HepG2 (cell line): ENCODE results near the gene VASN. TPM values are rescaled to one million over a fixed set of nuclear protein-coding genes. Genes with fewer than 3 reads are reported as not detected.

Experiments used
- ATAC-seq: fragments of 200-7000 bp; cut with Tn5 transposase; 3 replicates; pipeline ENCODE4 v1.9.1; 2020; ENCODE audit warnings: mild to moderate bottlenecking, moderate library complexity
- BruUV-seq: library from RNA; stranded (reverse); fragments of 400-500 nt; replicated peaks from 2 replicates; lab custom pipeline; 2021; lab: Mats Ljungman, UMichigan
- CTCF ChIA-PET: fragments of 300-600 bp; formaldehyde crosslinking; extraction: SDS; loops from one replicate; lab custom pipeline; 2021; ENCODE audit warnings: low total read pairs, inconsistent platforms, low intra/inter-chr PET ratio; lab: Yijun Ruan, JAX
- POLR2A ChIA-PET: fragments of 350-600 bp; sonication (Branson Sonifier 250); formaldehyde crosslinking; loops from one replicate; lab custom pipeline; 2020; ENCODE audit warnings: antibody characterized with exemption, inconsistent platforms; lab: Yijun Ruan, JAX
- DNase-seq: peaks from one replicate; pipeline ENCODE4 v3.0.0-alpha.2; 2015; ENCODE audit warnings: low spot score
- FAIRE-seq: peaks from 3 replicates; lab custom pipeline; 2011; peaks lifted over from hg19 to GRCh38; lab: Jason Lieb, UNC
- H2AFZ ChIP-seq: one replicate; pipeline ENCODE4 v1.6.1; 2011; ENCODE audit warnings: low read length, inconsistent platforms
- H3K27ac ChIP-seq: fragments of 300-600 bp; 3 replicates; pipeline ENCODE4 v1.8.0; 2011; ENCODE audit warnings: mixed run types, mild to moderate bottlenecking, mixed read lengths, low read length, inconsistent platforms; ENCODE audit not compliant: insufficient read depth; ENCODE audit errors: extremely low read length
- H3K27me3 ChIP-seq, 2 experiments: fragments of 200-600 bp in 1 of 2; 2 replicates in 1 of 2; 3 replicates in 1 of 2; pipeline versions ENCODE4 v1.6.0 to v1.8.0; 2011; ENCODE audit warnings: low read length in 2 of 2, mild to moderate bottlenecking in 2 of 2, moderate library complexity in 2 of 2, inconsistent platforms in 1 of 2; ENCODE audit not compliant: insufficient read depth in 2 of 2, control insufficient read depth in 1 of 2
- H3K36me3 ChIP-seq, 2 experiments: fragments of 200-600 bp in 1 of 2; replicated peaks in 1 of 2; 2 replicates in 1 of 2; 3 replicates in 1 of 2; pipeline versions ENCODE4 v1.5.1 to v1.8.0; 2011; ENCODE audit warnings: low read length in 2 of 2, inconsistent platforms in 1 of 2; ENCODE audit not compliant: insufficient read depth in 2 of 2, control insufficient read depth in 1 of 2
- H3K4me1 ChIP-seq: 2 replicates; pipeline ENCODE4 v1.5.1; 2012; ENCODE audit warnings: low read length, inconsistent platforms; ENCODE audit not compliant: insufficient read depth
- H3K4me2 ChIP-seq: 2 replicates; pipeline ENCODE4 v1.6.0; 2011; ENCODE audit warnings: low read depth, low read length, inconsistent platforms
- H3K4me3 ChIP-seq, 3 experiments: fragments of 200-600 bp in 1 of 3; sonication (generic), shearing (Covaris generic) in 1 of 3; replicated peaks in 1 of 3; 2 replicates each; pipeline ENCODE4 v1.5.1; 2011 to 2016; ENCODE audit warnings: low read length in 3 of 3, inconsistent platforms in 2 of 3, low read depth in 2 of 3, mild to moderate bottlenecking in 2 of 3, control low read depth in 1 of 3, mixed read lengths in 1 of 3; ENCODE audit not compliant: insufficient read depth in 1 of 3
- H3K79me2 ChIP-seq: one replicate; pipeline ENCODE4 v1.6.1; 2011; ENCODE audit warnings: low read length, inconsistent platforms; ENCODE audit not compliant: insufficient read depth
- H3K9ac ChIP-seq: 2 replicates; pipeline ENCODE4 v1.6.0; 2011; ENCODE audit warnings: mild to moderate bottlenecking, low read depth, low read length, inconsistent platforms; ENCODE audit not compliant: insufficient read depth
- H3K9me3 ChIP-seq: 2 replicates; pipeline ENCODE4 v1.5.1; 2012; ENCODE audit warnings: mild to moderate bottlenecking, low read length
- H4K20me1 ChIP-seq: 2 replicates; pipeline ENCODE4 v1.6.0; 2011; ENCODE audit warnings: inconsistent platforms, mild to moderate bottlenecking, low read length, moderate library complexity; ENCODE audit not compliant: insufficient read depth
- EED ChIP-seq: sonication (generic); formaldehyde crosslinking; IDR thresholded peaks from 2 replicates; pipeline ENCODE4 v1.5.0; 2020; ENCODE audit warnings: mild to moderate bottlenecking, missing genetic modification reagents
- MAF1 ChIP-seq: sonication (generic); formaldehyde crosslinking; IDR thresholded peaks from 2 replicates; pipeline ENCODE4 v1.5.0; 2020; ENCODE audit warnings: missing genetic modification reagents, borderline replicate concordance
- MBD4 ChIP-seq: IDR thresholded peaks from 2 replicates; pipeline ENCODE4 v1.6.1; 2012; ENCODE audit warnings: low read length, inconsistent platforms, borderline replicate concordance
- PRMT3 ChIP-seq: sonication (generic); formaldehyde crosslinking; IDR thresholded peaks from 2 replicates; pipeline ENCODE4 v1.8.1; 2022; ENCODE audit warnings: low read depth, mild to moderate bottlenecking, moderate library complexity, missing genetic modification reagents, borderline replicate concordance
- RFX5 ChIP-seq: IDR thresholded peaks from 2 replicates; pipeline ENCODE4 v1.6.1; 2011; ENCODE audit warnings: low read depth, low read length, improper control_type of control experiment
- ZNF10 ChIP-seq: sonication (generic); formaldehyde crosslinking; IDR thresholded peaks from 2 replicates; pipeline ENCODE4 v1.4.0; 2020; ENCODE audit warnings: mild to moderate bottlenecking, low read depth, missing genetic modification reagents, borderline replicate concordance
- ZNF138 ChIP-seq: sonication (generic); formaldehyde crosslinking; IDR thresholded peaks from 2 replicates; pipeline ENCODE4 v1.5.0; 2020; ENCODE audit warnings: mild to moderate bottlenecking, low read depth, missing genetic modification reagents
- WGBS: methylation state at CpG from one replicate; pipeline ENCODE4 v1.1.6; 2017; ENCODE audit warnings: low lambda C conversion rate; 5-methylcytosine and 5-hydroxymethylcytosine counted together
- in situ Hi-C: cut with HindIII; loops from 2 replicates; pipeline ENCODE4 v1.10.0; 2017; ENCODE audit warnings: low pct_unique_long_range_greater_than_20kb; ENCODE audit not compliant: extremely low pct_ligation_motif_present
- intact Hi-C: fragments of 100-400 bp; cut with micrococcal nuclease; formaldehyde crosslinking; loops from one replicate; pipeline ENCODE4 v1.10.0; 2022; ENCODE audit not compliant: unreplicated experiment
- polyA plus RNA-seq, 8 experiments: library from polyadenylated mRNA; depleted of rRNA in 3 of 8; stranded (reverse) in 7 of 8; unstranded in 1 of 8; fragments of >200 nt; fragmentation: Illumina TruSeq in 4 of 8; extraction: Trizol in 4 of 8; gene quantifications; 2 replicates each; pipeline versions ENCODE4 v1.2.1 to v1.2.3, GENCODE V29; 2011 to 2016; ENCODE audit warnings: low read depth in 4 of 8, missing spikeins in 1 of 8, mixed read lengths in 1 of 8; ENCODE audit not compliant: insufficient read depth in 1 of 8
- total RNA-seq, 5 experiments: library from RNA; depleted of rRNA; stranded (reverse); fragments of >200 nt; fragmentation: Illumina TruSeq; extraction: Trizol; gene quantifications; 2 replicates each; pipeline ENCODE4 v1.2.3, GENCODE V29; 2016; ENCODE audit warnings: low read depth in 1 of 5
- TF ChIP-seq, protein P1 (sequence below): sonication (generic); formaldehyde crosslinking; IDR thresholded peaks from 2 replicates; pipeline ENCODE4 v1.4.0; 2020; ENCODE audit warnings: missing genetic modification reagents
- TF ChIP-seq, protein P2 (sequence below): sonication (generic); formaldehyde crosslinking; IDR thresholded peaks from 2 replicates; pipeline ENCODE4 v1.4.0; 2020; ENCODE audit warnings: mild to moderate bottlenecking, missing genetic modification reagents
- TF ChIP-seq, protein P3 (sequence below): IDR thresholded peaks from 2 replicates; pipeline ENCODE4 v1.6.1; 2018; ENCODE audit warnings: missing genetic modification reagents
- TF ChIP-seq, protein P4 (sequence below): sonication (generic); formaldehyde crosslinking; conservative IDR thresholded peaks from 2 replicates; pipeline ENCODE4 v1.5.0; 2020; ENCODE audit warnings: missing genetic modification reagents

The VASN gene
- total and polyA plus RNA-seq, 2 of the 13 experiments (the other 11 are each of a cell fraction or from before 2014, with no cell fraction given) = 8.4 to 18.2 TPM

DNA sequence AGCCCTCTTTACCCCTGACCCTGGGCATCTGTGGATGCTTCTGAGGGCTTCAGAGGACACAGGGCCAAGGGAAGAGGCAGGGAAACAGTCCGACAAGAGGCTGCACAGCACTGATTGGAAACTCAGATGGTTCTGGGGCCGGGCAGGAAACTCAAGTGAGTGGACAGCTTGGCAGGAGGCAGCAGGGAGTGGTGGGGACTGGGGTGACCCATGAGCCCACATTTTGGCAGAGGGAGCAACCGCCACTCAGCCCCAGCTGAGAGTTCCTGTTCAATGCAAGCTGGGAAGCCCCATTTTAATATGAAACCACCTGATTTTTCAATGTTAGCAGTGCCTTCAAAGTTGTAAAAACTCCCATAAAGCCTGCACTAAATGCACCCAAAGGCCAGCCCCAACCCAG lies 1.5 kb upstream of the VASN start (continued):
- TF ChIP-seq, protein P1, sequence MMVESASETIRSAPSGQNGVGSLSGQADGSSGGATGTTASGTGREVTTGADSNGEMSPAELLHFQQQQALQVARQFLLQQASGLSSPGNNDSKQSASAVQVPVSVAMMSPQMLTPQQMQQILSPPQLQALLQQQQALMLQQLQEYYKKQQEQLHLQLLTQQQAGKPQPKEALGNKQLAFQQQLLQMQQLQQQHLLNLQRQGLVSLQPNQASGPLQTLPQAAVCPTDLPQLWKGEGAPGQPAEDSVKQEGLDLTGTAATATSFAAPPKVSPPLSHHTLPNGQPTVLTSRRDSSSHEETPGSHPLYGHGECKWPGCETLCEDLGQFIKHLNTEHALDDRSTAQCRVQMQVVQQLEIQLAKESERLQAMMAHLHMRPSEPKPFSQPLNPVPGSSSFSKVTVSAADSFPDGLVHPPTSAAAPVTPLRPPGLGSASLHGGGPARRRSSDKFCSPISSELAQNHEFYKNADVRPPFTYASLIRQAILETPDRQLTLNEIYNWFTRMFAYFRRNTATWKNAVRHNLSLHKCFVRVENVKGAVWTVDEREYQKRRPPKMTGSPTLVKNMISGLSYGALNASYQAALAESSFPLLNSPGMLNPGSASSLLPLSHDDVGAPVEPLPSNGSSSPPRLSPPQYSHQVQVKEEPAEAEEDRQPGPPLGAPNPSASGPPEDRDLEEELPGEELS = no peak
- no peak for TF ChIP-seq MAF1
- TF ChIP-seq, protein P2, sequence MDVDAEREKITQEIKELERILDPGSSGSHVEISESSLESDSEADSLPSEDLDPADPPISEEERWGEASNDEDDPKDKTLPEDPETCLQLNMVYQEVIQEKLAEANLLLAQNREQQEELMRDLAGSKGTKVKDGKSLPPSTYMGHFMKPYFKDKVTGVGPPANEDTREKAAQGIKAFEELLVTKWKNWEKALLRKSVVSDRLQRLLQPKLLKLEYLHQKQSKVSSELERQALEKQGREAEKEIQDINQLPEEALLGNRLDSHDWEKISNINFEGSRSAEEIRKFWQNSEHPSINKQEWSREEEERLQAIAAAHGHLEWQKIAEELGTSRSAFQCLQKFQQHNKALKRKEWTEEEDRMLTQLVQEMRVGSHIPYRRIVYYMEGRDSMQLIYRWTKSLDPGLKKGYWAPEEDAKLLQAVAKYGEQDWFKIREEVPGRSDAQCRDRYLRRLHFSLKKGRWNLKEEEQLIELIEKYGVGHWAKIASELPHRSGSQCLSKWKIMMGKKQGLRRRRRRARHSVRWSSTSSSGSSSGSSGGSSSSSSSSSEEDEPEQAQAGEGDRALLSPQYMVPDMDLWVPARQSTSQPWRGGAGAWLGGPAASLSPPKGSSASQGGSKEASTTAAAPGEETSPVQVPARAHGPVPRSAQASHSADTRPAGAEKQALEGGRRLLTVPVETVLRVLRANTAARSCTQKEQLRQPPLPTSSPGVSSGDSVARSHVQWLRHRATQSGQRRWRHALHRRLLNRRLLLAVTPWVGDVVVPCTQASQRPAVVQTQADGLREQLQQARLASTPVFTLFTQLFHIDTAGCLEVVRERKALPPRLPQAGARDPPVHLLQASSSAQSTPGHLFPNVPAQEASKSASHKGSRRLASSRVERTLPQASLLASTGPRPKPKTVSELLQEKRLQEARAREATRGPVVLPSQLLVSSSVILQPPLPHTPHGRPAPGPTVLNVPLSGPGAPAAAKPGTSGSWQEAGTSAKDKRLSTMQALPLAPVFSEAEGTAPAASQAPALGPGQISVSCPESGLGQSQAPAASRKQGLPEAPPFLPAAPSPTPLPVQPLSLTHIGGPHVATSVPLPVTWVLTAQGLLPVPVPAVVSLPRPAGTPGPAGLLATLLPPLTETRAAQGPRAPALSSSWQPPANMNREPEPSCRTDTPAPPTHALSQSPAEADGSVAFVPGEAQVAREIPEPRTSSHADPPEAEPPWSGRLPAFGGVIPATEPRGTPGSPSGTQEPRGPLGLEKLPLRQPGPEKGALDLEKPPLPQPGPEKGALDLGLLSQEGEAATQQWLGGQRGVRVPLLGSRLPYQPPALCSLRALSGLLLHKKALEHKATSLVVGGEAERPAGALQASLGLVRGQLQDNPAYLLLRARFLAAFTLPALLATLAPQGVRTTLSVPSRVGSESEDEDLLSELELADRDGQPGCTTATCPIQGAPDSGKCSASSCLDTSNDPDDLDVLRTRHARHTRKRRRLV (CRISPR knock-in tag) = no peak
- TF ChIP-seq, all 625 proteins: peak for 0

DNA sequence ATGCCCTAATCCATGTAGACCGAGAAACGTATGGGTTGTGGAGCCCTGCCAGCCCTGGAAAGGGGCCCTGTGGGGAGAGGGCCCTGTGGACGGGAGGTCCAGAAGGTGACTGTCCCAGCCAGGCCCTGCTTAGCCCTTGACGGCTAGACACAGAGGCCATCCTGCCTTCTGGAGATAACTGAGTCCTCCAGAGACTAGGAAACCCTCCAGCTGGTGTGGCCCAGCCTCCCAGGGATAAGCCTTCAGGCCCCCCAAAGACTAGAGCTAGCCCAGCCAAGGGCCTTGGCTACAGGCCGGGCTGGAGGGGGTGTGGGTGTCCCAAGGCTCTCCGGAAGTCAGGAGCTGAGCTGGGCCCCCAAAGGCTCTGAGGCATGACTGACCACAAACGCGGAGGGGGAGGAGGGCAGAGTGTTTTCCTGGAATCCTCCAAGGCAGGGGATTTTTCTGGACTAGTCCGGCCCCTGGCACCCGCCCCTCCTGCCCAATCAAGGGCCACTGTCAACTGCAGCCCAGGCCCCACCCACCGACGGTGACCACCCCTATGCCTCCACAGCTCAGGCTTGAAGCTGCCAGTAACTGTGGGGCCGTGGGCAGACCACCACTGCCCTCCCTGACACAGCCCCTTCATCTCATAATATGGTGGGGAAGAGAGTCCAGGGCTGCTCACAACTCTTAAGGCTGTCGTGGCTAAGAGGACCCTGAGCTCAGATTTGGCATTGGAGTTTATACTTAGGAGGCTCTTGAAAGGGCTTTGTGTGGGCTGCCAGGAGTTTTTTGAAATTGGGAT lies 885 bp upstream of the VASN start:
- ChIA-PET POLR2A (interaction anchor here (0.8 to 3.5 kb wide), 19 partner anchors 9 to 245 kb away, joined by 3 to 36 read pairs (median 3); partner anchors contain the start of genes GLIS2 and PAM16), CTCF (no interaction called here)
- peak overlapping the region; percentile 76 to 92 (median 82); a peak in 5 of 6 replicates for H3K4me3 ChIP-seq
- no peaks in the 10 kb centered on the region for H3K27me3 ChIP-seq
- H3K9me3 ChIP-seq = no peaks in the 10 kb centered on the region
- H3K9ac ChIP-seq = peak overlapping the region; percentile 78
- peaks cover 25% of the 10 kb centered on the region for H4K20me1 ChIP-seq
- in situ Hi-C loops = no loop called here
- ATAC-seq (peak; percentile 22), DNase-seq (peak; percentile 73), FAIRE-seq (peak; percentile 4)
- peaks cover 84% of the 10 kb centered on the region for H3K4me1 ChIP-seq
- peaks cover 33% of the 10 kb centered on the region for H3K79me2 ChIP-seq
- intact Hi-C loops = no loop called here
- peak overlapping the region; percentile 86 for H3K4me2 ChIP-seq
- peak overlapping the region; percentile 76 for H3K27ac ChIP-seq
- H2AFZ ChIP-seq = no peak overlapping the region
- 2% methylated on average over 10 of the region's 14 CpGs for WGBS
- TSS peak; percentile 77 for BruUV-seq
- H3K36me3 ChIP-seq = no peaks in the 10 kb centered on the region
- no peak for TF ChIP-seq MBD4
- TF ChIP-seq EED = no peak
- TF ChIP-seq, protein P3, sequence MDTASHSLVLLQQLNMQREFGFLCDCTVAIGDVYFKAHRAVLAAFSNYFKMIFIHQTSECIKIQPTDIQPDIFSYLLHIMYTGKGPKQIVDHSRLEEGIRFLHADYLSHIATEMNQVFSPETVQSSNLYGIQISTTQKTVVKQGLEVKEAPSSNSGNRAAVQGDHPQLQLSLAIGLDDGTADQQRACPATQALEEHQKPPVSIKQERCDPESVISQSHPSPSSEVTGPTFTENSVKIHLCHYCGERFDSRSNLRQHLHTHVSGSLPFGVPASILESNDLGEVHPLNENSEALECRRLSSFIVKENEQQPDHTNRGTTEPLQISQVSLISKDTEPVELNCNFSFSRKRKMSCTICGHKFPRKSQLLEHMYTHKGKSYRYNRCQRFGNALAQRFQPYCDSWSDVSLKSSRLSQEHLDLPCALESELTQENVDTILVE (CRISPR knock-in tag) = no peak
- TF ChIP-seq RFX5 = no peak
- TF ChIP-seq, protein P4, sequence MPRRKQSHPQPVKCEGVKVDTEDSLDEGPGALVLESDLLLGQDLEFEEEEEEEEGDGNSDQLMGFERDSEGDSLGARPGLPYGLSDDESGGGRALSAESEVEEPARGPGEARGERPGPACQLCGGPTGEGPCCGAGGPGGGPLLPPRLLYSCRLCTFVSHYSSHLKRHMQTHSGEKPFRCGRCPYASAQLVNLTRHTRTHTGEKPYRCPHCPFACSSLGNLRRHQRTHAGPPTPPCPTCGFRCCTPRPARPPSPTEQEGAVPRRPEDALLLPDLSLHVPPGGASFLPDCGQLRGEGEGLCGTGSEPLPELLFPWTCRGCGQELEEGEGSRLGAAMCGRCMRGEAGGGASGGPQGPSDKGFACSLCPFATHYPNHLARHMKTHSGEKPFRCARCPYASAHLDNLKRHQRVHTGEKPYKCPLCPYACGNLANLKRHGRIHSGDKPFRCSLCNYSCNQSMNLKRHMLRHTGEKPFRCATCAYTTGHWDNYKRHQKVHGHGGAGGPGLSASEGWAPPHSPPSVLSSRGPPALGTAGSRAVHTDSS (CRISPR knock-in tag) = no peak
- no peak for TF ChIP-seq ZNF138 (CRISPR knock-in tag)
- TF ChIP-seq ZNF10 (CRISPR knock-in tag) = no peak
- TF ChIP-seq PRMT3 (CRISPR knock-in tag) = no peak
